HUDEP-2 (cell line): ENCODE data around the gene ZNF30.
"Not testable (repeated sequence)": the region's sequence is repeated elsewhere in the genome, so short reads cannot be mapped to it uniquely, and the experiment has no call there.

Experiments
- DNase-seq, 76 experiments: peaks; one replicate each; lab custom pipeline; 2025; ENCODE audit not compliant: unreplicated experiment in 76 of 76; lab: John Stamatoyannopoulos, UW

ZNF30 gene

GRCh38 chr19:34984287-34984686, 57.6 kb downstream of the ZNF30 start:
- DNase-seq: no peak

- DNase-seq: no peak
These were observed 58.7 kb downstream of the ZNF30 start for GRCh38 chr19:34985249-34986022.

GRCh38 chr19:34988119-34988518, 61.4 kb downstream of the ZNF30 start:
- DNase-seq: no peak

GRCh38 chr19:34989298-34989697, 62.6 kb downstream of the ZNF30 start:
- no peak for DNase-seq

GRCh38 chr19:34990578-34991192, 64.0 kb downstream of the ZNF30 start:
- no peak for DNase-seq

GRCh38 chr19:34991542-34992333, 65.0 kb downstream of the ZNF30 start:
- no peak for DNase-seq

- not testable (repeated sequence) for DNase-seq
These were observed 65.9 kb downstream of the ZNF30 start for GRCh38 chr19:34992582-34992981.

- DNase-seq: no peak
These were observed 67.6 kb downstream of the ZNF30 start for GRCh38 chr19:34994286-34994642.
